ENCODE results near the gene EPSTI1. TPM values are rescaled to one million over a fixed set of nuclear protein-coding genes. Genes with fewer than 3 reads are reported as not detected.

EPSTI1 gene
- total RNA-seq, 1 experiment from 2014 or later, result 1.9 TPM

- intact Hi-C loops (cut with micrococcal nuclease), result no loop called here
- H3K9me3 ChIP-seq (ENCODE audit: low read length), result no peaks in the 10 kb centered on the region
- BruUV-seq (replicated peaks), result no TSS peak
- no peaks in the 10 kb centered on the region for H3K27me3 ChIP-seq (ENCODE audit: low read length)
- H3K4me3 ChIP-seq (ENCODE audit: low read length), result no peak overlapping the region
- peaks cover 17% of the 10 kb centered on the region for H3K4me1 ChIP-seq (ENCODE audit: insufficient read depth, low read length)
- H4K20me1 ChIP-seq (ENCODE audit: low read length), result no peaks in the 10 kb centered on the region
- H3K4me2 ChIP-seq (ENCODE audit: low read length), result no peak overlapping the region
- no peaks in the 10 kb centered on the region for H3K36me3 ChIP-seq (ENCODE audit: low read depth, low read length)
- ChIA-PET POLR2A (ENCODE audit: unreplicated experiment) (interaction anchor here (0.6 kb wide), 1 partner anchor 704 kb away, joined by 4 read pairs; no protein-coding TSS in a partner anchor), CTCF (no interaction called here)
- no peak overlapping the region for H3K27ac ChIP-seq (ENCODE audit: low read length)
- TF ChIP-seq EZH2 (IDR thresholded peaks at IDR 0.05; ENCODE audit: low read length, unreplicated experiment) (no peak), EZH2phosphoT487 (IDR thresholded peaks at IDR 0.05; ENCODE audit: borderline replicate concordance, low read length) (no peak), CTCF (conservative IDR thresholded peaks at IDR 0.05; ENCODE audit: low read depth, low read length) (no peak)
- no peaks in the 10 kb centered on the region for H3F3A ChIP-seq (ENCODE audit: low read length, unreplicated experiment)
- ATAC-seq (no peak), DNase-seq (no peak)
- no peak overlapping the region for H2AFZ ChIP-seq (ENCODE audit: low read length)
- H3K9ac ChIP-seq (ENCODE audit: low read length), result no peak overlapping the region
- H3K9me2 ChIP-seq (replicated peaks; ENCODE audit: low read length), result no peaks in the 10 kb centered on the region
- no peaks in the 10 kb centered on the region for H3K79me2 ChIP-seq (ENCODE audit: low read length)
These were observed 7.5 kb upstream of the EPSTI1 start for GRCh38 chr13:42999491-42999890.

GRCh38 chr13:42997381-42997780 lies 5.3 kb upstream of the EPSTI1 start:
- Histone ChIP-seq H4K20me1 (ENCODE audit: low read length) (no peaks in the 10 kb centered on the region), H3K36me3 (ENCODE audit: low read depth, low read length) (no peaks in the 10 kb centered on the region), H3K9me3 (ENCODE audit: low read length) (no peaks in the 10 kb centered on the region), H3K9ac (ENCODE audit: low read length) (no peak overlapping the region), H3K27me3 (ENCODE audit: low read length) (no peaks in the 10 kb centered on the region), H3K4me1 (ENCODE audit: insufficient read depth, low read length) (peaks cover 17% of the 10 kb centered on the region), H3F3A (ENCODE audit: low read length, unreplicated experiment) (no peaks in the 10 kb centered on the region), H3K27ac (ENCODE audit: low read length) (no peak overlapping the region), H3K9me2 (replicated peaks; ENCODE audit: low read length) (no peaks in the 10 kb centered on the region), H3K4me2 (ENCODE audit: low read length) (peak overlapping the region; percentile 18; the same call in 1 of the 2 replicates), H3K79me2 (ENCODE audit: low read length) (no peaks in the 10 kb centered on the region), H2AFZ (ENCODE audit: low read length) (no peak overlapping the region), H3K4me3 (ENCODE audit: low read length) (no peak overlapping the region)
- no peak for ATAC-seq
- ChIA-PET POLR2A (ENCODE audit: unreplicated experiment) (no interaction called here), CTCF (no interaction called here)
- DNase-seq, result no peak
- no TSS peak for BruUV-seq (replicated peaks)
- no peak for TF ChIP-seq EZH2phosphoT487 (IDR thresholded peaks at IDR 0.05; ENCODE audit: borderline replicate concordance, low read length)
- no peak for TF ChIP-seq CTCF (conservative IDR thresholded peaks at IDR 0.05; ENCODE audit: low read depth, low read length)
- no peak for TF ChIP-seq EZH2 (IDR thresholded peaks at IDR 0.05; ENCODE audit: low read length, unreplicated experiment)
- intact Hi-C loops (cut with micrococcal nuclease), result no loop called here

GRCh38 chr13:42996584-42996983 lies 4.5 kb upstream of the EPSTI1 start:
- H3K9me3 ChIP-seq (ENCODE audit: low read length), result no peaks in the 10 kb centered on the region
- CTCF ChIA-PET, result interaction anchor here (0.6 kb wide), 1 partner anchor 58 kb away, joined by 4 read pairs; no protein-coding TSS in a partner anchor
- H3K9me2 ChIP-seq (replicated peaks; ENCODE audit: low read length), result no peaks in the 10 kb centered on the region
- BruUV-seq (replicated peaks), result no TSS peak
- no peaks in the 10 kb centered on the region for H3K27me3 ChIP-seq (ENCODE audit: low read length)
- no peaks in the 10 kb centered on the region for H4K20me1 ChIP-seq (ENCODE audit: low read length)
- ATAC-seq, result peak; percentile 89
- TF ChIP-seq CTCF (conservative IDR thresholded peaks at IDR 0.05; ENCODE audit: low read depth, low read length) (no peak), EZH2phosphoT487 (IDR thresholded peaks at IDR 0.05; ENCODE audit: borderline replicate concordance, low read length) (no peak), EZH2 (IDR thresholded peaks at IDR 0.05; ENCODE audit: low read length, unreplicated experiment) (no peak)
- POLR2A ChIA-PET (ENCODE audit: unreplicated experiment), result interaction anchor here (0.6 kb wide), 1 partner anchor 78 kb away, joined by 6 read pairs; no protein-coding TSS in a partner anchor
- H2AFZ ChIP-seq (ENCODE audit: low read length), result no peak overlapping the region
- peak overlapping the region; percentile 18 for H3K4me2 ChIP-seq (ENCODE audit: low read length)
- H3K4me1 ChIP-seq (ENCODE audit: insufficient read depth, low read length), result peaks cover 17% of the 10 kb centered on the region
- no peak overlapping the region for H3K9ac ChIP-seq (ENCODE audit: low read length)
- intact Hi-C loops (cut with micrococcal nuclease), result no loop called here
- peak; percentile 87 for DNase-seq
- peak overlapping the region; percentile 17 for H3K27ac ChIP-seq (ENCODE audit: low read length)
- no peaks in the 10 kb centered on the region for H3K36me3 ChIP-seq (ENCODE audit: low read depth, low read length)
- no peaks in the 10 kb centered on the region for H3K79me2 ChIP-seq (ENCODE audit: low read length)
- no peak overlapping the region for H3K4me3 ChIP-seq (ENCODE audit: low read length)
- no peaks in the 10 kb centered on the region for H3F3A ChIP-seq (ENCODE audit: low read length, unreplicated experiment)

Data from PC-3 (cell line).